GM19468 (cell line): ENCODE results near the gene CTSG.
"Not testable (repeated sequence)": the region's sequence is repeated elsewhere in the genome, so short reads cannot be mapped to it uniquely, and the experiment has no call there.

Experiments
- ATAC-seq: cut with Tn5 transposase; IDR thresholded peaks from one replicate; pipeline ENCODE4 v1.9.1; 2021; ENCODE audit warnings: mild to moderate bottlenecking, moderate library complexity, moderate number of reproducible peaks; ENCODE audit not compliant: unreplicated experiment; ENCODE audit errors: extremely low read depth

CTSG gene, protein sequence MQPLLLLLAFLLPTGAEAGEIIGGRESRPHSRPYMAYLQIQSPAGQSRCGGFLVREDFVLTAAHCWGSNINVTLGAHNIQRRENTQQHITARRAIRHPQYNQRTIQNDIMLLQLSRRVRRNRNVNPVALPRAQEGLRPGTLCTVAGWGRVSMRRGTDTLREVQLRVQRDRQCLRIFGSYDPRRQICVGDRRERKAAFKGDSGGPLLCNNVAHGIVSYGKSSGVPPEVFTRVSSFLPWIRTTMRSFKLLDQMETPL

GRCh38 chr14:24576182-24576581 is at the start of gene CTSG:
TSS of gene CTSG (minus strand) at chr14:24576250. CDS start at chr14:24576223, 27 bp downstream.
- no peak for ATAC-seq

- no peak for ATAC-seq
These were observed 37.7 kb upstream of the CTSG start for GRCh38 chr14:24613747-24614146.

DNA sequence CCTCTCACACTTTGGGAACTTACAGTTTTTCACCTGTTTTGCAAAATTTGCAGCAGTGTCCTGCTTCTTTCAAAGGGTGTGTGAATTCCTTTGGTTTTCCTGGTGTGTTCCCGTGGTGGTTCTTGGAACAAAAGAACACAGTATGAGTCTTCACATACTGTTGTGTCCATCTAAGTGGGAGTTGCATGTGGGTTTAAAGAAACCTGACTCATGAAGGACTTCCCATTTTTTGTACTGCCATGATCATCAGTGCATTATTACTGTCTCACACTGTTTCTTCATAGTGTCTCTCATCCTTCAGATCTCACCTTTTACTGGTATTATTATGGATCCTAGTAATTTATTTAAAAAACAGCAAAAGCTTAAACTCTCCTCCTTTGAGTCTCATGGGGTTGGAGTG is 37.2 kb upstream of the CTSG start:
- ATAC-seq, result no peak

GRCh38 chr14:24612196-24612595 is 36.1 kb upstream of the CTSG start:
- ATAC-seq, result no peak

GRCh38 chr14:24609655-24610344 is 33.8 kb upstream of the CTSG start, which contains the start of gene GZMH:
TSS of gene GZMH (minus strand) at chr14:24609685. CDS start at chr14:24609613, 72 bp downstream.
- ATAC-seq, result no peak

GRCh38 chr14:24607635-24608514 is 31.8 kb upstream of the CTSG start:
- ATAC-seq, result no peak

- ATAC-seq, result no peak
These were observed 31.0 kb upstream of the CTSG start for GRCh38 chr14:24607081-24607480.

- ATAC-seq, result no peak
These were observed 30.2 kb upstream of the CTSG start for GRCh38 chr14:24606297-24606696.

DNA sequence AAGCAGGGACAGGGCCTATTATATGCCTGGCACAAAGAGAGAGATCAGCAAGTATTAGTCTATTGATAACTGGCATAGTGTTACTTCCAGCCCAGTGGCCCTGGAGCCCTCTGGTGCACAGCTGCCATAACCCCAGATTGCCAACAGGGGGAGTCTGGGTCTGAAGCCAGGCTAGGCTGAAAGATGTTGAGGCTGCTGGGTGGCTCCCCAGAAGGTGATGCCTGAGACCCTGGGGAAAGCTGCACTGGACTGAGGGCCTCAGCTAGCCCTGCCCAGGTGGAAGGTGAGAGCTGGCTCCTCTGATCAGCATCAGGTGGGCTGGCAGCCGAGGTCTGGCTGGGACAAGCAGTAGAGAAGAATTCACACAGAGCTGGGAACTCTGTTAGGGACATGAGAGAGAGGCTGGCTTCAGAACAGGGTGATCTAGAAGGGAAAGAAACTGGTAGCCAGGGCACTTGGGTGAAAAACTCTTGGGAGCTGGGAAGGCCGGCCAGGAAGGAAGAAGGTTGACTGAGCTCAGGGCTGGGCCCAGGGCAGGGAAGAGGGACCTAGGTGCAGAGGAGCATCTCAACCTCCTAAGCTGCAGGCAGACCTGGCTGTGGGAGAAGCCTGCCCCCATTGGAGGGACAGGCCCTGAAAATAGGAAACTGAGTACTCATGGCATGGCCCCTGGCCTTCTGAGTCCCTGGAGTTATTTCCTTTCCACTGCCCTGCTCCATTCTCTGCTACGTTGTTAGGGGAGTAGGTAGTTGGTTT is 29.6 kb upstream of the CTSG start:
- no peak for ATAC-seq

DNA sequence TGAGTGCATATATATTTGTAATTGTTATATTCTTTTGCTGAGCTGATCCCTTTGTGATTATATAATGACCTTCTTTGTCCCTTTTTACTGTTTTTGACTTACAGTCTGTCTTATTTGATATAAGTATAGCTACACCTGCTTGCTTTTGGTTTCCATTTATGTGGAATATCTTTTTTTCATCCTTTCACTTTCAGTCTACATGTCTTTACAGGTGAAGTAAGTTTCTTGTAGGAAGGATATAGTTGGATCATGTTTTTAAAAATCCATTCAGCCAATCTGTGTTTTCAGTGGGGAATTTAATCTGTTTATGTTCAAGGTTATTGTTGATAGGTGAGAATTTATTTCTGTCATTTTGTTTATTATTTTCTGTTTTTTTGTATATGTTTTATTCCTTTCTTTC is 21.4 kb upstream of the CTSG start:
- no peak for ATAC-seq

GRCh38 chr14:24595073-24595808 is 19.2 kb upstream of the CTSG start:
- ATAC-seq, result no peak

DNA sequence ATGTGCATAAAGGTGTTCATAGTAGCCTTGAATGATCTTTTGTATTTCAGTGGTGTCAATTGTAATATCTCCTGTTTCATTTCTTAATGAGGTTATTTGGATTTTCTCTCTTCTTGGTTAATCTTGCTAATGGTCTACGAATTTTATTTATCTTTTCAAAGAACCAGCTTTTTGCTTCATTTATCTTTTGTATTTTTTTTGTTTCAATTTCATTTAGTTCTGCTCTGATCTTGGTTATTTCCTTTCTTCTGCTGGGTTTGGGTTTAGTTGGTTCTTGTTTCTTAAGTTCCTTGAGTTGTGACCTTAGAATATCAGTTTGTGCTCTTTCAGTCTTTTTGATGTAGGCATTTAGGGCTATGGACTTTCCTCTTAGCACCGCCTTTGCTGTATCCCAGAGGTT is 15.0 kb upstream of the CTSG start:
- ATAC-seq, result not testable (repeated sequence)

DNA sequence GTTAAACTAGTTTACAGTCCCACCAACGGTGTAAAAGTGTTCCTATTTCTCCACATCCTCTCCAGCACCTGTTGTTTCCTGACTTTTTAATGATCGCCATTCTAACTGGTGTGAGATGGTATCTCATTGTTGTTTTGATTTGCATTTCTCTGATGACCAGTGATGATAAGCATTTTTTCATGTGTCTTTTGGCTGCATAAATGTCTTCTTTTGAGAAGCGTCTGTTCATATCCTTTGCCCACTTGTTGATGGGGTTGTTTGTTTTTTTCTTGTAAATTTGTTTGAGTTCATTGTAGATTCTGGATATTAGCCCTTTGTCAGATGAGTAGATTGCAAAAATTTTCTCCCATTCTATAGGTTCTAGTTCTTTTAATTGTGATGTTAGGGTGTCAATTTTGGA is 8.4 kb upstream of the CTSG start:
- not testable (repeated sequence) for ATAC-seq

- ATAC-seq, result no peak
These were observed 2.5 kb upstream of the CTSG start for GRCh38 chr14:24578558-24578957.

DNA sequence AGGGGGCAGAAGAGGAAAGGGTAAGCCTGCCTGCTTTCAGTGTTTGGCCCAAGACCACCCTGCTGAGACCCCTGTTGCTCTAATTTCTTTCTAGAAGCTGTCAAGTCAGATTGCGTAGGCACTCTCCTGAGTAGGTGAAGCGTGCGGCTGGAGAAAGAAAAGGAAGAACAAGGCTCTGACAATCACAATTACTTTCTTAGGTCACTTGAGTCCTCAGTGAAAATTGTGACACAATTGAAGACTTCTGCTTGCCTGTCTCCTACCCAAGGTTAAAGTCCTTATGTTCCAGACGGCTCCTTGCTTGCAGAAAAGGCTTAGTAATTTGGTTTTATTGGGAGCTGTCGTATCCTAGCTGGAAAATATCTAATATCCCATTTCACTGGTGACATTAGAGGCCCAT is 721 bp upstream of the CTSG start:
- ATAC-seq, result no peak

- ATAC-seq, result no peak
These were observed 1.8 kb downstream of the CTSG start for GRCh38 chr14:24574206-24574774.

DNA sequence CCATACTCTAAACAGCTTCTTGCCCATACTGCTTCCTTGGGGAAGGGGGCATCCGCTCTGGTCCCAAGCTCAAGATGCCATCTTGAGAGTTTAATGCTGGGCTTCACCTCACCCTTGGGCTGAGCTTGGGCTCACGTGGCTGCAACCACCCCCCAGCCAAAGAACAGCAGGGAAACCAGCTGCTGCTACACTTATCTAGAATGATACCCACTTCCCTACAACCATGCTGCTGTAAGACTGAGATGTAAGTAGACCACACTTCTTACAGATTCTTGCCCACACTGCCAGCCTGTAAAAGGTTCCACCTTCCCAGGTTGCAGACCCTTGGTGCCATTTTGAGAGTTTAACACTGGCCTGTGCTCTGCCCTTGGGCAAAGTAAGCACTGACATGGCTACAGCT is 9.7 kb downstream of the CTSG start:
- no peak for ATAC-seq

DNA sequence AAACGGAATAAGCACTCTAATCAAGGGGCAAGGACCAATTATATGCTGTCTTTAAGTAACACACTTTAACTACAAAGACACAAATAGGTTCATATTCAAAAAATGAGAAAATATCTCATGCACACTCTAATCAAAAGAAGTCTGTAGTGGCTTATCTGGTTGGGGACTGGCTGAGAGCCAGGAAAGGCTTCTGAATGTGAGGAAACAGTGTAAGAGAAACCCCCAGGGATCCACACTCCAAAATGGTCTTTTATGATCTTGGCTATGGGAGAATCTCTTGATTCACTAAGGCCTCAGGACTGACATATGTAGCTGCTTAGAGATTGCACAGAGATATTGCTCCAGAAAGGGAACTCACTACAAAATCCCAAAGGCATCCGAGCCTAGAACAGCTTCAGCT is 10.3 kb downstream of the CTSG start:
- ATAC-seq, result no peak

- no peak for ATAC-seq
These were observed 12.5 kb downstream of the CTSG start for GRCh38 chr14:24563505-24563904.
